GM21367 (cell line): ENCODE data around the gene POLR2I.
"Not testable (repeated sequence)": the region's sequence is repeated elsewhere in the genome, so short reads cannot be mapped to it uniquely, and the experiment has no call there.

Experiments
- ATAC-seq: cut with Tn5 transposase; IDR thresholded peaks from one replicate; pipeline ENCODE4 v1.9.1; 2021; ENCODE audit not compliant: unreplicated experiment

Gene POLR2I

DNA sequence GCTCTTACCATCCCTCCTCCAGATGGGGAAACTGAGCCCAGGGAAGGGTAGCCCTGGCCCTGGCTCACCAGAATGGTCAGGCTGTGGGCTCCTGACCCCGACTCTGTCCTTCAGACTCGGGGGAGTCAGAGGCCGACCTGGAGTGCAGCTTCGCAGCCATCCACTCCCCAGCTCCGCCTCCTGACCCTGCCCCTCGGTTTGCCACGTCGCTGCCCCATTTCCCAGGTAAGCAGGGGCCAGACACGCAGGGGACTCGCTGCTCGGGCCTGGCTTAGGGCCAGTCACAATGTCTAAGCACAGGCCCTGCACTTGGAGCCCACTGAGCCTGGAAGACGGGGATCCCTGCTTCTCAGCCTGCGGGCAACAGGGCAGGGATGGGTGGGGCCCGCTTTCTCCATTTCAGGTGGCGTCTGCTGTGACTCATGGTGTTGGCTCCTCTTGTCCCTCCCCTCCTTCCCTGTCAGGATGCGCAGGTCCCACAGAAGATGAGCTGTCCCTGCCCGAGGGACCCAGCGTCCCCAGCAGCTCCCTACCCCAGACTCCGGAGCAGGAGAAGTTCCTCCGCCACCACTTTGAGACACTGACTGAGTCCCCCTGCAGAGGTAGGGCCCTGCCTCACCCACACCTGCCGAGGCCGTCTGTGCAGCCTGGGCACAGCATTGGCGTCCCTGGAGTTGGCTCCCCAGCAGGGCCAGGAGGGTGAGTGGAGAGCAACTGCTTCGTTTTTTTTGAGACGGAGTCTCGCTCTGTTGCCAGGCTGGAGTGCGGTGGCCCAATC is 12.9 kb downstream of the POLR2I start:
- no peak for ATAC-seq

DNA sequence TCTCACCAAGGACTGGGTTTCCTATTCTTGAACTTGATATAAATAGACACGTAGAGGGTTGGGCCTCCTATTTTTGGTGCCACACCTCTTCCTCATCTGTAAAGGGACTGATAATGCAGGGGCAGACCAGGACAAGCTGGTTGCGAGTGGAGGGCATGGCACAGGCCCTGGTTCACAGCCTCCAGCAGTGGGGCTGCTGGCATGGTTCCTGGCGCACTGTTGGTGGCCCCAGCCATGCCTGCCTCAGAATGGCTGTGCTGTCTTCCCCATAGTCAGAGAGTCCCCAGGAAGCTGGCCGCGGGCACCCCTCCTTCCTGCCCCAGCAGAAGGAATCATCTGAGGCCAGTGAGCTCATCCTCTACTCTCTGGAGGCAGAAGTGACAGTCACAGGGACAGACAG is 14.2 kb downstream of the POLR2I start:
- no peak for ATAC-seq

DNA sequence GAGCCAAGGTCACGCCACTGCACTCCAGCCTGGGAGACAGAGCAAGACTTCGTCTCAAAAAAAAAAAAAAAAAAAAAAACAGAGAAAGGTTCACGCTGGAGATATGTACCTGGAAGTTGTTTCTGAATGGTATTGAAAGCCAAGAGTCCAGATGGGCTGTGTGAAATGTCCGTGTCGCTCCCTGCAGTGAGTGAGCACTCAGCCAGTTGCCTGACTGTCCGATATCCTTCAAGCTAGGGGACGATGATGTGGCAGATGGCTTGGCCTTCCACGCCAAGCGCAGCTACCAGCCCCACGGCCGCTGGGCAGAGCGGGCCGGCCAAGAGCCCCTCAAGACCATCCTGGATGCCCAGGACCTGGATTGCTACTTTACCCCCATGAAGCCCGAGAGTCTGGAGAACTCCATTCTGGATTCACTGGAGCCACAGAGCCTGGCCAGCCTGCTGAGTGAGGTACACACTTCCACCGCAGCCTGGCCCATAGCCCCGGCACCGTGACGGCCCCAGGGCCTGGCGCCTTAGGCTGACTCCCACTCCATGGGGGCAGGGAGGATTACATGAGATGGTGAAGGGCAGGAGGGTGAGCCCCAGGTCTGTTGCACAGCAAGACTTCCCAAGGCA is 15.4 kb downstream of the POLR2I start:
- ATAC-seq = no peak

DNA sequence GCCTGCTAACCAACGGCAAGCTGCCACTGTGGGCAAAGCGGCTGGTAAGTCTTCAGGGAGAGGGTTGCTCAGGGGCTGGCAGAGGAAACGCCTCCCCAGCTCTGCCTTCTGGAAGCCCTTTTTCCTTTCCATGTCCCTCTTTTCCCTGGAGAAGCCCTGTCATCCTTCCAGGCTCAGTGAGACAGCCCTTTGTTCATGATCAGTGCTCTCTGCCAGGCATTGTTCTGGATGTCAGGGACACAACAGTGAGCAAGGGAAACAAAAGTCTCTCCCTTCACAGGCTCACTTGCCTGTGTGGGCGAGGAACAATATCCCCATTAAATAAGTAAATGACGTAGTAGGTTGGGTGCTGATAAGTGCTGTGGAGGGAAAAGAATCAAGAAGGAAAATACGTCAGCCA is 17.6 kb downstream of the POLR2I start:
- ATAC-seq = no peak

DNA sequence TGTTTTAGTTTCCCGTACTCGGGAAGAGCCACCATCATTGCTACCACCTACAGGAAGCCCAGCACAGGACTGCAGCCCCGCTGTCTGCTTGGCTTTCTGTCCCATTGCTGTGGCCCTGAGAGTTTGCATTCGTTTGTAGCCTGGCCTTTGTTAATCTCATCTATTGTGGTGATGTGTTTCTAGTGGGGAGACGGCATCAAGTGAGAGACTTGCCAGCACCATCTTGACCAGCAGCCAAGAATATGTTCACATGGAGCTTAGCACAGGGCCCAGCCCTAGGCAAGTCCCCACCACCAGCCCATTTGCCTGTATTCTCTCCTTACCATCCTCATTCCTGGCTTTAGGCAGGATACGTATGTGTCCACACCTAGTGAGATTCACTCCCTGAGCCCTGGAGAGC is 21.0 kb downstream of the POLR2I start:
- ATAC-seq = no peak

DNA sequence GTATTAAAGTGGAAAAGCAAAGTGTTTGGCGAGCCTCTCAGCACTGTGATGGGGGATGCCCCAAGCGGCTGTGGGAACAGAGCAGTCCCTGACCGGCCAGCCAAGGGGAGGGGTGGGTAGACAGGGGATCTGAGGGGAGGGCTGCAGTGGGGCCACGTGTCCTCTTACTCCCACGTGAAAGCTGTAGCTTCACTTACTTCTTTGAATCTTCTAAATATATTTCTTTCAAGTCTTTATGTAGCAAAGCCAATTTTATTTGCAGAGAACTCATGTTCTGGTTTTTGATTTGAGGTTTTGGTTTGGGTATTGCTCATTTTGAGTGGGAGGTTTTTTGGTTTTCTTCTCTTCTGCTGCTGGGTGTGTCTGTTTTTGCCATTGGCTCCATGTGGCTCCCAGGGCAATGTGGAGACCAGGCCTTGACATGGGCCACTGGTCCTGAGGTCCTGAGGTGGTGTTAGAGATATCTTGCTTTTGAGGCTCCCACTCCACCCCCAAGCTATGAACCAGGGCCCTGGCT is 21.5 kb downstream of the POLR2I start:
- no peak for ATAC-seq

DNA sequence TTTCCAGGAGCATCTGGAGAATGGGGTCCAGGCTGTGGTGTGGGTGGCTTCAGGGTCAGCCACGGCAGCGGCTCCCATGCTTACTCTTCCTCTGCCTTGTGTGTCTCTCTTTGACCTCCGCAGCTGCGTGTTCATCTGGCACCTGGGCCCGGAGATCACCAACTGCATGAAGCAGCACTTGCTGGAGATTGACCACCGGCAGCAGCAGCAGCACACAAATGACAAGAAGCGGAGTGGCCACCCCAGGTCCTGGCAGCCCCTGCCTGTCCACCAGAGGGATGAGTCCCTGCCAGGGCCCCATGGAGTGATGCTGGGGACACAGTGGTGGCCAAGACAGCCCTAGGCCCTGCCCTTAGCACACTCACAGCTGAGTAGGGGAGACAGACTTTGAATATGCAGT is 22.1 kb downstream of the POLR2I start:
- ATAC-seq = no peak

DNA sequence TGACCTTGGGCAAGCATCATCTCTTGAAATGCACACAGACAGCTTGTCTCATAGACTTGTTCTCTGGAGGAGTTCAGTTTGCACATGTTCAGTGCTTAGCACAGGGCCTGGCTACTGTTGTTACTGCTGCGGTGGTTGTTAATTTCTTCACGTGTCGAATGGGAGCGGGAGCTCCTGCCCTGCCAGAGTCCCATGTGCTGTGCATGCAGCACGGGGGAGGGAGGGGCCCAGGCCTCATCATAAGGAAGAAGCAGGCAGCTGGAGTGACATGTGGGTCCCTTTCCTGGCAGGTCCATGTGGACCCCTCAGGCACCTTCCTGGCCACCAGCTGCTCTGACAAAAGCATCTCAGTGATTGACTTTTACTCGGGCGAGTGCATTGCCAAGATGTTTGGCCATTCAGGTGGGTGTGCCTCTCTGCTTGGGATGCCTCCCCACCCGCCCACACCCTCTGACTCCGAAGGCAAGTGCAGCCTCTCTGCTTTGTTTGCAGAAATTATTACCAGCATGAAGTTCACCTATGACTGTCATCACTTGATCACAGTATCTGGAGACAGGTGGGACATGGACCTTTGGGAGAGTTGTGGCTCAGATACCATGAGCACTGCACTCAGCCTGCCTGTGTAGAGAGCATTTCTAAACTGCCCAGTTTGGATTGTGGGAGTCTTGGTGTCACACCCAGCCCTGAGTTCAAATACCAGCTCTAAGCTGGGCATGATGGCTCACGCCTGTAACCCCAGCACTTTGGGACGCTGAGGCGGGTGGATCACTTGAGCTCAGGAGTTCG is 23.6 kb downstream of the POLR2I start:
- no peak for ATAC-seq

DNA sequence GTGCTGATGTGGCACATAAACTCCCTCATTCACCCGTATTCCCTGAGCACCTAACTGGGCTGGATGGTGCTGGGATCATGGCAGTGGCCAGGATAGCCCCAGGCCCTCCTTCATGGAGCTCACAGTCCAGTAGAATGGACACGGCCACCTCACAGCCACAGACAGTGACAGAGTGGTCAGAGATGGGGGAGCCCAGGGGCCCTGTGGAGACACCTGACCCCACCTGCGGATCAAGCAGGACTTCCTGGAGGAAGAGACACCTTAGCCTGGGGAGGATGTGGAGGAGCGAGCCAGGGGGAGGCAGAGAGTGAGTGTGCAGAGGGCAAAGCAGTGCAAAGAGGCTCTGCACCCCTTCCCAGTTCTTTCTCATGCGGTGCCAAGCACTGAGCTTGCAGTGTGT is 24.8 kb downstream of the POLR2I start:
- no peak for ATAC-seq

DNA sequence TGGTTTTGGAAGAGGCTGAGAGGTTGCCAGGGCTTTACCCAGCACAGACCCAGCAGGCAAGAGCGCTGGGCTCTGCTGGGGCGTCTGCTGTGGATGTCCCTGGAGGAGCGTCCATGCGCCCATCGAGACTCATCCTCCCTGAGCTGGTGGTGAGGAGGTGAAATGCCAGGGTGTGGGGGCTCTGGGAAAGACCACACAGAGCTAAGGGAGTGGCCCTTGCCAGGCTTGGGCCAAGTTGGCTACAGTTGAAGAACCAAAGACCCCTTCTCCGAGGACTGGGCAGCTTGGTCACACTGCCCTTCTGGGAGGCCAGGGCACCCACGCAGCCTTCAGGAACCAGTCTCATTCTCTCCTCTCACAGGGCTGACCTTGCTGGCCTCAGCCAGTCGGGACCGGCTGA is 28.3 kb downstream of the POLR2I start:
- ATAC-seq = no peak

DNA sequence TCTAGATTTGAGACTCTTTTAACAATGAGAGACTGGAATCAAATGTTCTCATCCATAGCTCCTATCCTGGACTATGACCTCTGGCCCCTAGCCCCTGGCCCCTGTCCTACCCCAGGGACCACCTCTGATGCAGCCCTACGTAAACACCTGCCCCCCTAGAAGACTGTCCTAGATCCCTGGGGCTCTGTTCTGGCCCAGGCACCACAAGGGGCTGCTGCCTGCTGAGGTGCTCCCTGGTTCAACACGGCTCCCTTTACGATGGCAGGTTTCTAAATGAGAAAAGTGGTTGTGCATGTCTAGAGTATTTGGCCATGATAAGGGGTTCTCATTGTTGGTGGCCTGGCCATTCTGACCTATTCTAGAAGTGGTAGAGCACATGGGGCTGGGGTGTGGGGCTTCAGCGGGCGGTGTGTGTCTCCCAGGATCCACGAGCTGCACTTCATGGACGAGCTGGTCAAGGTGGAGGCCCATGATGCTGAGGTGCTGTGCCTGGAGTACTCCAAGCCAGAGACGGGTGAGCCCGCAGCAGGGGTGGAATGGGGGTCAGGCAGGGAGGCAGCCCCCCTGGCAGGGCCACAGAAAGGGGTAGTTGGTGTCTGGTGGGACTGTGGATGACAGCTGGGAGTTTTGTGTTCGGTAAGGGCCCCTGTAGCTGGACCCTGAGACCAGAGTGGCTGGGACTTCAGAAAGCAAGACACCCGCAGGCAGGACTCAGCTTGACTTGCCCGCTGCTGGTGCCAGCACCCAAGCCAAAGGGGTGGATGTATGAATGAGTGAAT is 30.3 kb downstream of the POLR2I start:
- ATAC-seq = no peak

DNA sequence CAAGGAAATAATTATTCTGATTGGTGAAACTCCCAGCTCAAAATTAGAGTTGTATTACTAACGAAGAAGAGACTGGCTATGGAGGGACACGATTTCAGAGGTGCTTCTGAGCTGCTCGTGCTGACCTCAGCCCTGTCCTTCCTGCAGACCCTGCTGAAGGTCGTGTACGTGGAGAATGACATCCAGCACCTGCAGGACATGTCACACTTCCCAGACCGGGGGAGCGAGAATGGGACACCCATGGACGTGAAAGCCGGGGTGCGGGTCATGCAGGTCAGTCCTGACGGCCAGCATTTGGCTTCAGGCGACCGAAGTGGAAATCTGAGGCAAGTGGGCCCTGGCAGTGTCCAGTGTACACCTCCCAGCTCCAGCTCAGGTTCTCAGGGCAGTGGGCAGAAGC is 31.8 kb downstream of the POLR2I start:
- no peak for ATAC-seq

DNA sequence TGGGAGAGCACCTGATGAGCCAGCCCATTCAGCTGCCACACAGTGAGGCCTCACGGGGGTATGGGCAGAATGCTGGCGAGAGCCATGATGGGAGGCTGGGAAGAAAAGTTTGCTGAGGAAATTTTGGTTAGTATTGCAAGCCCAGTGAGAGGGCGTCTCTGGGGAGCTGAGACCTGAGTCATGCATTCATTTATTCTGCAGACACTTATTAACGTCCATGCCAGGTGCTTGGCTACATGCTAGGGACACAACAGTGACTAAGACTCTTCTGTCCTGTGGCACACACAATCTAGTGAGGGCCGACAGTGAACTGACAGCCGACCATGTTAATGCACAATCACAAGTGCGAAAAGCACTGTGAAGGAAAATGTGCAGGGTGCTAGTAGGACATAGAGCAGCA is 32.8 kb downstream of the POLR2I start:
- ATAC-seq = no peak

DNA sequence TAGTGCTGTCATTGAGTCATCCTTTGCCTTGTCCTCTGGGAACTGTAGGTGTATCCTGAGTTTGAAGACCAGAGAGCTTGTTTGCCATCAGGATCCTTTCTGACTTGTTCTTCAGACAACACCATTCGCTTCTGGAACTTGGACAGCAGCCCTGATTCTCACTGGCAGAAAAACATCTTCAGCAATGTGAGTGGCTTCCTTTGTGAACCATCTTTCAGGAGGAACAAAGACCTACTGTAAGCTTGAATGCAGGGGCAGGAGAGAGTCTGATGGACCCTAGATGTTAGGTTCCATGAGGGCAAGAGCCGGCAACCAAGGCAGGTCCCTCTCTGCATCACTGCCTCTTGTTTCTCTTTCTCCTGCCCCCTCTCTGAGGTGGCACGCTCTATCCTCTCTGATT is 33.3 kb downstream of the POLR2I start:
- ATAC-seq = no peak

DNA sequence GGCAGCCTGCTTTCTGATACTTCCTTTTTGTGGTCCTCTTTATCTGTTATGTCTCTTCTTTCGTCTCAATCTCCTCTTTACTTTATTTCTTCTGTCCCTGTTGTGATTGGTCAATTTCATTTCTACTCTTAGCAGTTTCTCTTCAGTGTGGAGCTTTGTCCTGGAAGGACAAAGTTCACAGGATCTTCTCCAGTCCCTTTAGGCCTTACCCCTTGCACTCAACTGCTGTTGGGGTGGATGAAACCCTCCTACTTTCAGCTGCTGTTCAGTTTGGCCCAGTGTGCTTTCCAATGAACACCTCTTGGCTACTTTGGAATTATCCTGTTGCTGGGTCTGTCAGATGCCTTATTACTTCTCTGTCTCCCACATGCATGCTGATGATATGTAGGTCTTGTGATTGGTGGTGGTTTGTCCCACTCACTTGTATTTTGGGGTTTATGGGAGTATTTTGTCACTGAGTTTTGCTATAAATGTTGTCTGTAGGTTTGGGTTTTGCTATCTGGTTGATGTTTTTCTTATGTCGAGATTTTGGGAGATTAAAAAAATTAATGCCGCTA is 35.2 kb downstream of the POLR2I start:
- ATAC-seq = no peak

DNA sequence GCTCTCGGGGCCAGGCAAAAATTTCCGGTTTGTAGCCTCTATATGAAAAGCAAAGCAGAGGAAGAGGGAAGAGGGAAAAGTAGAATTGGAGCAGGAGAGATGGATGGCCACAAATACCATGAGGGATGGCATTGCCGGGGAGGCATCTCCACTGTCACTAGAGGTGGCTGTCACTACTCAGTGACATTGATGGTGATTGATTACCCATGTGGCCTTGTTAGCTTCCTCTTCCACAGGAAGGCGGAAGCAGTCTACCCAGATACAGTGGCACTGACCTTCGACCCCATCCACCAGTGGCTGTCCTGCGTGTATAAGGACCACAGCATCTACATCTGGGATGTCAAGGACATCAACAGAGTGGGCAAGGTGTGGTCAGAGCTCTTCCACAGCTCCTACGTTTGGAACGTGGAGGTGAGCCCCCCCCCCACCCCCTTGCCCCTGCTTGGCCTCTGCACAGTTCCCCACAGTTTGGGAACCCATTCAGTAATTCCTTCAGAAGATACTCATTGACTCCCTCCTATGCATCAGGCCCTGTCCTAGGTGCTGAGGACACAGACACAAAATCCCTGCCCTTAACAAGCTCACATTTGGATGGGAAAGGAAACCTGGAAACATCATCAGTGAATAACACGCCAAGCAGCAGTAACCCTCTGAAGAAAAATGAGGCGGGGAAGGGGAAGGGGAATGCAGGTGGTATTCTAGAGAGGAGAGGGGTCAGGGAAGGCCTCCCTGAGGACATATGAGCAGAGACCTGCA is 41.4 kb downstream of the POLR2I start:
- no peak for ATAC-seq

DNA sequence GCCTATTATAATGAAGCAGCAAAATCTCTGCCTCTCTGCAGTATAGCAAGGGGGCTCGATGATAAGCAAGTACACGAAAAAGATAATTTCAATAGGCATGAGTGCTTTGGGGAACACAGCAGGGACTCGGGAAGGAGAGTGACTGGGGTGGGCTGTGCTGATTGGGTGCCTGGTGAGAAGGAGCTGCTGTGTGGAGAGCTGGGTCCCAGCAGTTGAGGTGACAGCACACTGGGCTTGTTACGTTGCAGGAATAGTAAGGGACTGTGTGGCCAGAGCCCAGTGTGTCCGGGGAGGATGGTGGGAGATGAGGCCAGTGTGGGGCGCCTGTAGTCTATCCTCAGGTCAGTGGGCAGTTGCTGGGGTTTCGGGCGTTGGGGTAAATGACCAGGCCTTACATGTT is 42.6 kb downstream of the POLR2I start:
- no peak for ATAC-seq

DNA sequence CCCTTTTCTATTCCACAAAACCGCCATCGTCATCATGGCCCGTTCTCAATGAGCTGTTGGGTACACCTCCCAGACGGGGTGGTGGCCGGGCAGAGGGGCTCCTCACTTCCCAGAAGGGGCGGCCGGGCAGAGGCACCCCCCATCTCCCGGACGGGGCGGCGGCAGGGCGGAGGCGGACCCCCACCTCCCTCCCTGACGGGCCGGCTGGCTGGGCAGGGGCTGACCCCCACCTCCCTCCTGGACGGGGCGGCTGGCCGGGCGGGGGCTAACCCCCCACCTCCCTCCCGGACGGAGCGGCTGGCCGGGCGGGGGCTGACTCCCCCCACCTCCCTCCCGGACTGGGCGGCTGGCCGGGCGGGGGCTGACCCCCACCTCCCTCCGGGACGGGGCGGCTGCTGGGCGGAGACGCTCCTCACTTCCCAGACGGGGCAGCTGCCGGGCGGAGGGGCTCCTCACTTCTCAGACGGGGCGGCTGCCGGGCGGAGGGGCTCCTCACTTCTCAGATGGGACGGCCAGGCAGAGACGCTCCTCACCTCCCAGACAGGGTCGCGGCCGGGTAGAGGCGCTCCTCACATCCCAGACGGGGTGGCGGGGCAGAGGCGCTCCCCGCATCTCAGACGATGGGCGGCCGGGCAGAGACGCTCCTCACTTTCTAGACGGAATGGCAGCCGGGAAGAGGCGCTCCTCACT is 45.7 kb downstream of the POLR2I start:
- not testable (repeated sequence) for ATAC-seq

DNA sequence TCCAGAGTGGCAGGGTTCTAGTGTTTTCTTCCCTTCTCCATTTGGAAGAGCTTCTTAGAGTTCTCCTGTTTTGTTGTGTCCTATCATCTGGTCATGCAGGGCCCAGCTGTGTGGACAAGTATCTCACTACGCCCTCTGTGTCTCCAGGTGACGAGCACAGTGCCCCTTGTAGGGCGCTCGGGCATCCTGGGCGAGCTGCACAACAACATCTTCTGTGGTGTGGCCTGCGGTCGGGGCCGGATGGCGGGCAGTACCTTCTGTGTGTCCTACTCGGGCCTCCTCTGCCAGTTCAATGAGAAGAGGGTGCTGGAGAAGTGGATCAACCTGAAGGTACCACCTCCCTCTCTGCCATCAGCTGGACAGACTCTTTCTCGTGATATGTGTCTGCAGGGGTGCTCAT is 47.0 kb downstream of the POLR2I start:
- no peak for ATAC-seq

DNA sequence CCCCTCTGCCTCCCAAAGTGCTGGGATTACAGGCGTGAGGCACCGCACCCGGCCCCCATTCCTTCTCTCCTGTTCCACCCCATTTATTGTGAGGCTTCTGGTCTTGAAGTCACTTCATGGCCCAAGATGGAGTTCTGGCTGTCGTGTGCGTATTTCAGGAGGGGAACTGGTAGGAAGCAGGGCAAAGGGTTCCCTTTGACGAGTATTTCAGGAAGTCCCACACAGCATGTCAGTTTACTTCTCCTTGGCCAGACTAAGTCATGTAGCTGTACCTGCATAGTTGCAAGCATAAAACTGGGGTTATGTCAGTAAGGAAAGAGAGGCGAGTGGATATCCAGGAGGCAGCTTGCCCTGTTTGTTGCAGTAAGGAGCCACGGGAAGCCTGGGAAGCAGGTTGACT is 49.8 kb downstream of the POLR2I start:
- no peak for ATAC-seq
